Heart left ventricle (tissue), 16 donors: Measurements from ENCODE around the gene KRTAP4-3. TPM values are rescaled to one million over a fixed set of nuclear protein-coding genes. Genes with fewer than 3 reads are reported as not detected.
"Not testable (repeated sequence)": the region's sequence is repeated elsewhere in the genome, so short reads cannot be mapped to it uniquely, and the experiment has no call there.

ENCODE experiments used
- ATAC-seq, 4 donors: fragments of 200-7000 bp; cut with Tn5 transposase; one replicate each; pipeline ENCODE4 v1.9.1; 2020 to 2022; ENCODE audit warnings: moderate library complexity in 4 of 4, mild to moderate bottlenecking in 3 of 4, moderate number of reproducible peaks in 1 of 4
- DNase-seq, 5 donors: peaks; one replicate each; pipeline ENCODE4 v3.0.0-alpha.2; 2020
- H3K27ac ChIP-seq, 12 donors: fragments of 200-600 bp; sonication (generic) in 4 of 12; one replicate each; pipeline versions ENCODE4 v1.5.0 to v1.8.0; 2016 to 2022; ENCODE audit warnings: mild to moderate bottlenecking in 2 of 12
- H3K27me3 ChIP-seq, 9 donors: fragments of 200-600 bp; sonication (generic) in 2 of 9; one replicate each; pipeline versions ENCODE4 v1.5.1 to v1.8.0; 2016 to 2022; ENCODE audit warnings: mild to moderate bottlenecking in 3 of 9
- H3K36me3 ChIP-seq, 9 donors: fragments of 200-600 bp; sonication (generic) in 2 of 9; one replicate each; pipeline versions ENCODE4 v1.5.0 to v1.8.0; 2018 to 2022; ENCODE audit warnings: mild to moderate bottlenecking in 2 of 9
- H3K4me1 ChIP-seq, 12 donors: fragments of 200-600 bp; sonication (generic) in 4 of 12; one replicate each; pipeline versions ENCODE4 v1.5.0 to v1.8.0; 2016 to 2022; ENCODE audit warnings: mild to moderate bottlenecking in 3 of 12
- H3K4me3 ChIP-seq, 12 donors: fragments of 200-600 bp; sonication (generic) in 4 of 12; one replicate each; pipeline versions ENCODE4 v1.5.0 to v1.8.0; 2017 to 2022; ENCODE audit warnings: mild to moderate bottlenecking in 9 of 12, moderate library complexity in 4 of 12
- H3K9me3 ChIP-seq, 12 donors: fragments of 200-600 bp; sonication (generic) in 4 of 12; one replicate each; pipeline versions ENCODE4 v1.5.0 to v1.8.0; 2016 to 2022; ENCODE audit warnings: mild to moderate bottlenecking in 1 of 12
- POLR2A ChIP-seq, 2 donors: fragments of 450-650 bp; IDR thresholded peaks; one replicate each; pipeline ENCODE4 v1.6.1; 2017; ENCODE audit warnings: antibody characterized with exemption in 2 of 2, mild to moderate bottlenecking in 2 of 2, moderate library complexity in 2 of 2
- WGBS, 4 donors: extraction: QIAGEN DNeasy Blood & Tissue Kit in 2 of 4; methylation state at CpG; one replicate each; pipeline versions ENCODE4 v1.1.5 to v1.1.7; 2013 to 2018; 5-methylcytosine and 5-hydroxymethylcytosine counted together
- intact Hi-C, 10 donors: fragments of 100-400 bp; cut with DNase I; formaldehyde crosslinking; loops; one replicate each; pipeline versions ENCODE4 v1.11.1 to v1.14.2; 2022
- polyA plus RNA-seq, 2 donors: library from polyadenylated mRNA; stranded (reverse); fragments of 200-250 nt; gene quantifications; one replicate each; pipeline ENCODE4 v1.2.3, GENCODE V29; 2013
- total RNA-seq, 9 donors: library from RNA; depleted of rRNA in 2 of 9; stranded (reverse); fragments of >200 nt in 2 of 9; fragmentation: NEBNext Ultra II Directional in 3 of 9; extraction: Animal tissue kit (Norgen Biotek cat#: 25700) in 3 of 9; gene quantifications; one replicate each; pipeline versions ENCODE4 v1.1.0 to v1.2.4, GENCODE V29; 2016 to 2023
- TF ChIP-seq, protein P1 (sequence below), 12 donors: fragments of 200-600 bp; sonication (generic) in 4 of 12; IDR thresholded peaks; one replicate each; pipeline versions ENCODE4 v1.5.0 to v1.8.0; 2018 to 2022; ENCODE audit warnings: antibody characterized with exemption in 12 of 12, mild to moderate bottlenecking in 5 of 12
- donor health status: ischemic (EF 13 %, LVEDD 7.1; RV severe dilation, severe dysfunction).
- donor health status: healthy with polysubstance abuse.
- donor health status: DM: no; HTN: yes; CAD: no.
- donor health status: DM: no; HTN: no; CAD: no.
- donor health status: ischemic (EF 25% LVEDD 6.9; RV normal size, moderate dysfunction).
- donor health status: ischemic (EF 25% LVEDD 5.7; RV mildly dilated, moderate dysfunction).
- donor health status: healthy.
- donor health status: DM: yes; HTN: yes; CAD: no.
- donor health status: ischemic (EF 35%, LVEDD 5.7; RV mildly dilated, moderate dysfunction).
- donor health status: nonischemic (EF 11% LVEDD 7.7; RV severe dilation, severe dysfunction).
- donor health status: DM: yes; HTN: yes; CAD: no.
- donor health status: PGD.
- donor health status: ischemic (EF 29% LVEDD 5.4; RV normal size, mild dysfunction).
- donor health status: nonischemic (EF 23%, LVEDD 6.1; RV moderate dilation, normal function).

Gene KRTAP4-3
- total and polyA plus RNA-seq, 11 donors = not detected

DNA sequence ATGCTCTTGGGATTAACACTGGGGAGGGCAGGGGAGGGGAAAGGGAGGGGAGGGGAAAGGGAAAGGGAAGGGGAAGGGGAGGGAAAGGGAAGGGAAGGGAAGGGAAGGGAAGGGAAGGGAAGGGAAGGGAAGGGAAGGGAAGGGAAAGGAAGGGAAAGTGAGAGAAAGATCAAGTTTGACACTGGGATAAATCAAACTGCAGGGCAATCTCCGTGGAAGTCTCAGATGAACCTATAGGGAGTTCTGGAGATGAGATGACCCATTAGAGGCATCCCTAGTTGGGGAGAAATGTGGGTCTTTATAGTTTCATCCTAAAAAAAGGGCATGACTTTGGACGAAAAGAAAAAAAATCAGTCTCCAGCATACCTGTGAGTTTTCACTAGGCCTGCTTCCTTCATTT lies 46.3 kb downstream of the KRTAP4-3 start:
- Histone ChIP-seq H3K27me3 (peaks cover 0 to 18% (median 0%) of the 10 kb centered on the region in 9 donors), H3K4me3 (no peak overlapping the region), H3K27ac (no peak overlapping the region), H3K36me3 (no peaks in the 10 kb centered on the region), H3K4me1 (no peaks in the 10 kb centered on the region), H3K9me3 (no peaks in the 10 kb centered on the region)
- ATAC-seq (no peak), DNase-seq (no peak)
- TF ChIP-seq, protein P1, sequence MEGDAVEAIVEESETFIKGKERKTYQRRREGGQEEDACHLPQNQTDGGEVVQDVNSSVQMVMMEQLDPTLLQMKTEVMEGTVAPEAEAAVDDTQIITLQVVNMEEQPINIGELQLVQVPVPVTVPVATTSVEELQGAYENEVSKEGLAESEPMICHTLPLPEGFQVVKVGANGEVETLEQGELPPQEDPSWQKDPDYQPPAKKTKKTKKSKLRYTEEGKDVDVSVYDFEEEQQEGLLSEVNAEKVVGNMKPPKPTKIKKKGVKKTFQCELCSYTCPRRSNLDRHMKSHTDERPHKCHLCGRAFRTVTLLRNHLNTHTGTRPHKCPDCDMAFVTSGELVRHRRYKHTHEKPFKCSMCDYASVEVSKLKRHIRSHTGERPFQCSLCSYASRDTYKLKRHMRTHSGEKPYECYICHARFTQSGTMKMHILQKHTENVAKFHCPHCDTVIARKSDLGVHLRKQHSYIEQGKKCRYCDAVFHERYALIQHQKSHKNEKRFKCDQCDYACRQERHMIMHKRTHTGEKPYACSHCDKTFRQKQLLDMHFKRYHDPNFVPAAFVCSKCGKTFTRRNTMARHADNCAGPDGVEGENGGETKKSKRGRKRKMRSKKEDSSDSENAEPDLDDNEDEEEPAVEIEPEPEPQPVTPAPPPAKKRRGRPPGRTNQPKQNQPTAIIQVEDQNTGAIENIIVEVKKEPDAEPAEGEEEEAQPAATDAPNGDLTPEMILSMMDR (IDR thresholded peaks at IDR 0.05) = no peak
- no peak for TF ChIP-seq POLR2A (IDR thresholded peaks at IDR 0.05)
- intact Hi-C loops = no loop called here
- 78 to 95% (median 84%) methylated on average over 2 of the region's 2 CpGs for WGBS, 4 donors

DNA sequence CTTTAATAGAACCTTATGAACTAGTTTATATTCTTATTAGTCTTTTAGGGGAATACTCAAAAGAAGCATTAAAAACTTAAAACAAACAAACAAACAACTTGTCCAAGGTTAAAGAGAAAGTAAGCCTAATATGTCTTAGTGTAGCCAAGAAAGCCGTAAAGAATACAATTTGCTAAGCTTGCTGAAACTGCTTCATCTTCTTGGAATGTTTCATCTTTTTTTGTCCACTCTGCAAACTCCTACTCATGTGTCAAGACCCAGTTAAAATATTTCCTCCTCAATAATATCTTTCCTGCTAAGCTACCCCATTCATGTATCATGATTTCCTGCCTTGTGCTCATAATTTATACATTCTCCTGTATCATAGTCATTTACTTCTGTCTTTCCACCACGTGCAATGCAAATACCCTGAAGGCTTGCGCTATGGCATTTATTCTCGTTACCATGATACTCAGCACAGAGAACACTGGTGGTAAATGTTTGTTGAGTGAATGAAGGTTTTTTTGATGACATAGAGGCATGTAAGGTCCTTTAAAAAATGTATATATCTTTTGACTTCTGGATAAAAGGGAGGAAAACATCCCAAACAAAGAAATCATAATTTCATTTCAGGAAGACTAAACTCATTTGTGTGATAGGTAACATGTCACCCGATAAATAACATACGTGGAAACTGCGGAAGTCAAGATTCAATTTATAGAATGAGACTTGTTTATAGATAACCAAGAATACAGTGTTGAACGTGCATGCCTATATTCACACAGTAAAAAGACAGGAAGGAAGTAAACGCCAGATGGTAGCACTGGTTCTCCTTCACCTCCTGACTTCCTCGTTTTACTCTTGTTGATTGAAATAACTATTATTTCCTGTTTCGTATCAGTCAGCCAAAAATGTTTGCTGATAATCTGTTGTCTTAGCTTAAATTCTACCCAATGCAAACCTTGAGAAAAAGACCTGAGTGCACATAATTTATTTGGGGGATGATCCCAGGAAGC lies 48.0 kb downstream of the KRTAP4-3 start:
- H3K36me3 ChIP-seq, H3K4me3 ChIP-seq, H3K9me3 ChIP-seq, ATAC-seq, DNase-seq, H3K4me1 ChIP-seq, H3K27ac ChIP-seq, intact Hi-C loops: not testable (repeated sequence)
- peaks cover 0 to 18% (median 0%) of the 10 kb centered on the region in 9 donors for H3K27me3 ChIP-seq
- 54 to 57% (median 56%) methylated on average over 11 of the region's 11 CpGs for WGBS, 4 donors

DNA sequence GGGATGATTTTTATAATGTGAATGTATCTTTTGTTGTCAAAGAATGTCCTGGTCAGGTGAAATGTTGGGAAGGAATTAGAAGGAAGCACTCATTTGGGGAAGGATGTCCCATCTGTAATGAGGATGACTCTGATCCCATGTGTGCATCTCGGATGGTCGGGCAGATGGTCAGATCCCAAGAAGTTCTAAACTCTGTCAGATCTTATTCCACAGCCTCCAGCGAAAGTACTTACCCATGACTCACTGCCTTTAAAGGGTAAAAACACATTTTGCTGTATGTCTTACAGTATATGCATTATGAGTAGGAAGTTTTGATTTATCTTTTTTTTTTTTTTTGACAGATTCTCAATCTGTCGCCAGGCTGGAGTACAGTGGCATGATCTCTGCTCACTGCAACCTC lies 49.3 kb downstream of the KRTAP4-3 start:
- no peaks in the 10 kb centered on the region for H3K4me1 ChIP-seq
- DNase-seq (no peak), ATAC-seq (no peak)
- no peak for TF ChIP-seq POLR2A (IDR thresholded peaks at IDR 0.05)
- TF ChIP-seq, protein P1 (IDR thresholded peaks at IDR 0.05) = no peak
- intact Hi-C loops = no loop called here
- H3K36me3 ChIP-seq = no peaks in the 10 kb centered on the region
- H3K4me3 ChIP-seq = no peak overlapping the region
- WGBS, 4 donors = 82 to 91% (median 88%) methylated on average over 4 of the region's 4 CpGs
- H3K27me3 ChIP-seq = peaks cover 0 to 18% (median 0%) of the 10 kb centered on the region in 9 donors
- H3K27ac ChIP-seq = no peak overlapping the region
- H3K9me3 ChIP-seq = no peaks in the 10 kb centered on the region

DNA sequence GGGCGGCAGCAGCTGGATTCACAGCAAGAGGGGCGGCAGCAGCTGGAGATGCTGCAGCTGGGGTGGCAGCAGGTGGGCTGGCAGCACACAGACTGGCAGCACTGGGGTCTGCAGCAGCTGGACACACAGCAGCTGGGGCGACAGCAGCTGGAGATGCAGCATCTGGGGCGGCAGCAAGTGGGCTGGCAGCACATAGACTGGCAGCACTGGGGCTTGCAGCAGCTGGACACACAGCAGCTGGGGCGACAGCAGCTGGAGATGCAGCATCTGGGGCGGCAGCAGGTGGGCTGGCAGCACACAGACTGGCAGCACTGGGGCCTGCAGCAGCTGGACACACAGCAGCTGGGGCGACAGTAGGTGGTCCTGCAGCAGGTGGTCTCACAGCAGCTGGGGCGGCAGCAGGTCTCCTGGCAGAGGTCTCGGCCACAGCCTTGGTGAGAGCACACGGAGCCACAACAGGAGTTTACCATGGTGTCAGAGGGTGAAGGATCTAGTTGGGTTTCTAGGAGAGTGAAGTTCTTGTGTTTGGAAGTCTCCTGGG lies 50.1 kb downstream of the KRTAP4-3 start, which contains the start of gene KRTAP4-11:
Gene KRTAP4-11, minus strand, starts transcription at position 528 of the 541 bp plus-strand sequence. Its CDS starts 58 bp downstream, at position 470.
- DNase-seq, H3K9me3 ChIP-seq, H3K4me3 ChIP-seq, H3K36me3 ChIP-seq, ATAC-seq, H3K27ac ChIP-seq, intact Hi-C loops, H3K4me1 ChIP-seq: not testable (repeated sequence)
- peaks cover 0 to 18% (median 0%) of the 10 kb centered on the region in 9 donors for H3K27me3 ChIP-seq
- 62 to 78% (median 75%) methylated on average over 5 to 10 of the region's 10 CpGs for WGBS, 4 donors

Other genes starting within 250 kb of the KRTAP4-3 start
Only the 30 nearest of the 40 such genes appear.
- not detected for gene KRTAP1-5, start 141.0 kb downstream of the KRTAP4-3 start, total RNA-seq
- gene KRTAP1-5, start 141.0 kb downstream of the KRTAP4-3 start, polyA plus RNA-seq = not detected
- not detected for gene KRTAP1-4, start 138.0 kb downstream of the KRTAP4-3 start, total RNA-seq
- not detected for gene KRTAP1-4, start 138.0 kb downstream of the KRTAP4-3 start, polyA plus RNA-seq
- gene KRTAP1-3, start 133.3 kb downstream of the KRTAP4-3 start, total RNA-seq = not detected
- gene KRTAP1-3, start 133.3 kb downstream of the KRTAP4-3 start, polyA plus RNA-seq = not detected
- not detected for gene KRTAP1-1, start 126.8 kb downstream of the KRTAP4-3 start, total RNA-seq
- gene KRTAP1-1, start 126.8 kb downstream of the KRTAP4-3 start, polyA plus RNA-seq = not detected
- not detected for gene KRTAP2-1, start 120.9 kb downstream of the KRTAP4-3 start, total RNA-seq
- gene KRTAP2-1, start 120.9 kb downstream of the KRTAP4-3 start, polyA plus RNA-seq = not detected
- gene KRTAP2-2, start 113.0 kb downstream of the KRTAP4-3 start, total RNA-seq = not detected
- not detected for gene KRTAP2-2, start 113.0 kb downstream of the KRTAP4-3 start, polyA plus RNA-seq
- gene KRTAP2-3, start 108.1 kb downstream of the KRTAP4-3 start, total RNA-seq = not detected
- not detected for gene KRTAP2-3, start 108.1 kb downstream of the KRTAP4-3 start, polyA plus RNA-seq
- gene KRTAP2-4, start 102.3 kb downstream of the KRTAP4-3 start, total RNA-seq = not detected
- not detected for gene KRTAP2-4, start 102.3 kb downstream of the KRTAP4-3 start, polyA plus RNA-seq
- gene KRTAP4-7, start 84.1 kb downstream of the KRTAP4-3 start, total RNA-seq = not detected
- gene KRTAP4-7, start 84.1 kb downstream of the KRTAP4-3 start, polyA plus RNA-seq = not detected
- not detected for gene KRTAP4-8, start 70.1 kb downstream of the KRTAP4-3 start, total RNA-seq
- not detected for gene KRTAP4-8, start 70.1 kb downstream of the KRTAP4-3 start, polyA plus RNA-seq
- not detected for gene KRTAP4-16, start 66.0 kb downstream of the KRTAP4-3 start, total RNA-seq
- gene KRTAP4-16, start 66.0 kb downstream of the KRTAP4-3 start, polyA plus RNA-seq = not detected
- not detected for gene KRTAP4-9, start 62.8 kb downstream of the KRTAP4-3 start, total RNA-seq
- not detected for gene KRTAP4-9, start 62.8 kb downstream of the KRTAP4-3 start, polyA plus RNA-seq
- gene KRTAP4-11, start 49.8 kb downstream of the KRTAP4-3 start, total RNA-seq = not detected
- not detected for gene KRTAP4-11, start 49.8 kb downstream of the KRTAP4-3 start, polyA plus RNA-seq
- not detected for gene KRTAP4-12, start 44.0 kb downstream of the KRTAP4-3 start, total RNA-seq
- not detected for gene KRTAP4-12, start 44.0 kb downstream of the KRTAP4-3 start, polyA plus RNA-seq
- not detected for gene KRTAP4-6, start 27.7 kb downstream of the KRTAP4-3 start, total RNA-seq
- not detected for gene KRTAP4-6, start 27.7 kb downstream of the KRTAP4-3 start, polyA plus RNA-seq
- gene KRTAP4-5, start 18.4 kb downstream of the KRTAP4-3 start, total RNA-seq = not detected
- gene KRTAP4-5, start 18.4 kb downstream of the KRTAP4-3 start, polyA plus RNA-seq = not detected
- not detected for gene KRTAP4-4, start 7.5 kb downstream of the KRTAP4-3 start, total RNA-seq
- gene KRTAP4-4, start 7.5 kb downstream of the KRTAP4-3 start, polyA plus RNA-seq = not detected
- gene KRTAP4-2, start 10.0 kb upstream of the KRTAP4-3 start, total RNA-seq = not detected
- not detected for gene KRTAP4-2, start 10.0 kb upstream of the KRTAP4-3 start, polyA plus RNA-seq
- gene KRTAP4-1, start 16.7 kb upstream of the KRTAP4-3 start, total RNA-seq = not detected
- not detected for gene KRTAP4-1, start 16.7 kb upstream of the KRTAP4-3 start, polyA plus RNA-seq
- not detected for gene KRTAP9-1, start 21.7 kb upstream of the KRTAP4-3 start, total RNA-seq
- gene KRTAP9-1, start 21.7 kb upstream of the KRTAP4-3 start, polyA plus RNA-seq = not detected
- gene KRTAP9-2, start 58.4 kb upstream of the KRTAP4-3 start, total RNA-seq = not detected
- not detected for gene KRTAP9-2, start 58.4 kb upstream of the KRTAP4-3 start, polyA plus RNA-seq
- gene KRTAP9-3, start 64.2 kb upstream of the KRTAP4-3 start, total RNA-seq = not detected
- not detected for gene KRTAP9-3, start 64.2 kb upstream of the KRTAP4-3 start, polyA plus RNA-seq
- gene KRTAP9-8, start 69.8 kb upstream of the KRTAP4-3 start, total RNA-seq = not detected
- gene KRTAP9-8, start 69.8 kb upstream of the KRTAP4-3 start, polyA plus RNA-seq = not detected
- not detected for gene KRTAP9-4, start 81.5 kb upstream of the KRTAP4-3 start, total RNA-seq
- gene KRTAP9-4, start 81.5 kb upstream of the KRTAP4-3 start, polyA plus RNA-seq = not detected
- gene KRTAP9-9, start 87.2 kb upstream of the KRTAP4-3 start, total RNA-seq = not detected
- gene KRTAP9-9, start 87.2 kb upstream of the KRTAP4-3 start, polyA plus RNA-seq = not detected
- not detected for gene KRTAP9-6, start 97.2 kb upstream of the KRTAP4-3 start, total RNA-seq
- not detected for gene KRTAP9-6, start 97.2 kb upstream of the KRTAP4-3 start, polyA plus RNA-seq
- gene KRTAP9-7, start 107.5 kb upstream of the KRTAP4-3 start, total RNA-seq = not detected
- gene KRTAP9-7, start 107.5 kb upstream of the KRTAP4-3 start, polyA plus RNA-seq = not detected
- gene KRTAP29-1, start 134.6 kb upstream of the KRTAP4-3 start, total RNA-seq = not detected
- not detected for gene KRTAP29-1, start 134.6 kb upstream of the KRTAP4-3 start, polyA plus RNA-seq
- not detected for gene KRTAP16-1, start 141.1 kb upstream of the KRTAP4-3 start, total RNA-seq
- not detected for gene KRTAP16-1, start 141.1 kb upstream of the KRTAP4-3 start, polyA plus RNA-seq
- gene KRTAP17-1, start 147.5 kb upstream of the KRTAP4-3 start, total RNA-seq = not detected
- gene KRTAP17-1, start 147.5 kb upstream of the KRTAP4-3 start, polyA plus RNA-seq = not detected